Activated CD4-positive, alpha-beta memory T cell treated with anti-CD3 and anti-CD28 coated beads for 36 hours (primary cell): ENCODE results near the gene KRT8. TPM values are rescaled to one million over a fixed set of nuclear protein-coding genes. Genes with fewer than 3 reads are reported as not detected.

Experiments
- CTCF ChIA-PET: fragments of 350-600 bp; sonication (Branson Sonifier 250); formaldehyde crosslinking; loops from one replicate; lab custom pipeline; 2021; ENCODE audit warnings: antibody characterized with exemption, inconsistent platforms; lab: Charles Lee
- POLR2A ChIA-PET: fragments of 350-600 bp; sonication (Branson Sonifier 250); formaldehyde crosslinking; loops from one replicate; lab custom pipeline; 2021; ENCODE audit warnings: antibody characterized with exemption; lab: Charles Lee
- DNase-seq: peaks from one replicate; pipeline ENCODE4 v3.0.0-alpha.2; 2020
- H3K27ac Mint-ChIP-seq: one replicate; pipeline ENCODE4 v1.8.0; 2021; ENCODE audit warnings: mixed read lengths
- H3K27me3 Mint-ChIP-seq: one replicate; pipeline ENCODE4 v1.8.0; 2021; ENCODE audit warnings: mixed read lengths
- H3K36me3 Mint-ChIP-seq: one replicate; pipeline ENCODE4 v1.8.0; 2021; ENCODE audit warnings: mixed read lengths
- H3K4me1 Mint-ChIP-seq: one replicate; pipeline ENCODE4 v1.8.0; 2021; ENCODE audit warnings: low read depth, mixed read lengths
- H3K4me3 Mint-ChIP-seq: one replicate; pipeline ENCODE4 v1.8.0; 2021; ENCODE audit warnings: mild to moderate bottlenecking, mixed read lengths
- H3K9me3 Mint-ChIP-seq: one replicate; pipeline ENCODE4 v1.8.0; 2021; ENCODE audit warnings: mixed read lengths
- intact Hi-C: fragments of 100-400 bp; cut with micrococcal nuclease; formaldehyde crosslinking; loops from one replicate; pipeline ENCODE4 v1.15.1; 2023
- total RNA-seq, 2 experiments: library from RNA; stranded (reverse); gene quantifications; one replicate each; pipeline ENCODE4 v1.2.3, GENCODE V29; 2021

KRT8 gene
- total RNA-seq, 2 experiments from 2014 or later: 0.51 to 0.67 TPM

GRCh38 chr12:52920937-52921336, 16.1 kb upstream of the KRT8 start:
- no peaks in the 10 kb centered on the region for H3K27me3 Mint-ChIP-seq
- H3K36me3 Mint-ChIP-seq: no peaks in the 10 kb centered on the region
- H3K4me1 Mint-ChIP-seq: peaks cover 2% of the 10 kb centered on the region
- CTCF ChIA-PET: interaction anchor here (0.8 to 2.3 kb wide), 3 partner anchors 36 to 60 kb away, joined by 3 to 12 read pairs (median 3); no protein-coding TSS in a partner anchor
- H3K27ac Mint-ChIP-seq: no peak overlapping the region
- POLR2A ChIA-PET: no interaction called here
- no peaks in the 10 kb centered on the region for H3K9me3 Mint-ChIP-seq
- intact Hi-C loops: no loop called here
- no peak overlapping the region for H3K4me3 Mint-ChIP-seq
- DNase-seq: no peak

GRCh38 chr12:52918784-52919183, 13.9 kb upstream of the KRT8 start:
- Mint-ChIP-seq H3K4me1 (no peaks in the 10 kb centered on the region), H3K9me3 (no peaks in the 10 kb centered on the region), H3K4me3 (no peak overlapping the region), H3K27ac (no peak overlapping the region), H3K27me3 (no peaks in the 10 kb centered on the region), H3K36me3 (no peaks in the 10 kb centered on the region)
- no peak for DNase-seq
- ChIA-PET POLR2A (no interaction called here), CTCF (interaction anchor here (1.0 to 1.8 kb wide), 3 partner anchors 10 to 62 kb away, joined by 4 to 6 read pairs (median 5); no protein-coding TSS in a partner anchor)
- intact Hi-C loops: no loop called here

GRCh38 chr12:52918351-52918750, 13.5 kb upstream of the KRT8 start:
- no peak for DNase-seq
- intact Hi-C loops: no loop called here
- Mint-ChIP-seq H3K27ac (no peak overlapping the region), H3K9me3 (no peaks in the 10 kb centered on the region), H3K36me3 (no peaks in the 10 kb centered on the region), H3K4me1 (no peaks in the 10 kb centered on the region), H3K27me3 (no peaks in the 10 kb centered on the region), H3K4me3 (no peak overlapping the region)
- CTCF ChIA-PET: interaction anchor here (1.0 to 1.8 kb wide), 3 partner anchors 9 to 62 kb away, joined by 4 to 6 read pairs (median 5); no protein-coding TSS in a partner anchor
- POLR2A ChIA-PET: no interaction called here

DNA sequence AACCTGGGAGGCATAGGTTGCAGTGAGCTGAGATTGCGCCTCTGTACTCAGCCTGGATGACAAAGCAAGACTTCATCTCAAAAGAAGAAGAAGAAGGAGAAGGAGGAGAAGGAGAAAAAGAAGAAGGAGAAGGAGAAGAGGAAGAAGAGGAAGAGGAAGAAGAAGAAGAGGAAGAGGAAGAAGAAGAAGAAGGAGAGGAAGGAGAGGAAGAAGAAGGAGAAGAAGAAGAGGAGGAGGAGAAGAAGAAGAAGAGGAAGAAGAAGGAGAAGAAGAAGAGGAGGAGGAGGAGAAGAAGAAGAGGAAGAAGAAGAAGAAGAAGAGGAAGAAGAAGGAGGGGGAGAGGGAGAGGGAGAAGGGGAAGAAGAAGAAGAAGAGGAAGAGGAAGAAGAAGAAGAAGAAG, 12.9 kb upstream of the KRT8 start:
- Mint-ChIP-seq H3K4me1 (no peaks in the 10 kb centered on the region), H3K9me3 (no peaks in the 10 kb centered on the region), H3K36me3 (no peaks in the 10 kb centered on the region), H3K27ac (no peak overlapping the region), H3K27me3 (no peaks in the 10 kb centered on the region), H3K4me3 (no peak overlapping the region)
- no peak for DNase-seq
- CTCF ChIA-PET: interaction anchor here (0.7 to 1.5 kb wide), 2 partner anchors 9 to 29 kb away, joined by 3 to 5 read pairs; no protein-coding TSS in a partner anchor
- POLR2A ChIA-PET: no interaction called here
- intact Hi-C loops: no loop called here

GRCh38 chr12:52916216-52916615, 11.3 kb upstream of the KRT8 start:
- Mint-ChIP-seq H3K27ac (no peak overlapping the region), H3K36me3 (no peaks in the 10 kb centered on the region), H3K4me3 (no peak overlapping the region), H3K4me1 (no peaks in the 10 kb centered on the region), H3K9me3 (no peaks in the 10 kb centered on the region), H3K27me3 (no peaks in the 10 kb centered on the region)
- no peak for DNase-seq
- CTCF ChIA-PET: interaction anchor here (1.2 to 1.6 kb wide), 3 partner anchors 11 to 37 kb away, joined by 3 to 9 read pairs (median 4); no protein-coding TSS in a partner anchor
- intact Hi-C loops: no loop called here
- POLR2A ChIA-PET: no interaction called here

DNA sequence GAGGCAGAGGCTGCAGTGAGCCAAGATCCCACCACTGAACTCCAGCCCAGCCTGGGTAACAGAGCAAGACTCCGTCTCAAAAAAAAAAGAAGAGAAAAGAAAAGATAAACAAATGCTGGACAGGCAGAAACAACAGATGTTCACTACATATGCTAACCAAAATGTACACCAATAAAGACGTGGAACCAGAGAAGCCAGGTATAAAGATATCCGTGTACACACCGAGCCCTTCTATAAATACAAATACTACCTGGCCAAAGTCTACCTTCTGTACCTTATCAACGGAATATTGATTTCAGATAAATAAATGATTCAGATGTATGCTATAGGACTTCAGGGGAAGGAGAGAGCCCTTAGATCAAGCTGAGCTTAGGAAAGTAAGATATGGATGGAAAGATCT, 10.8 kb upstream of the KRT8 start:
- Mint-ChIP-seq H3K4me1 (no peaks in the 10 kb centered on the region), H3K27ac (no peak overlapping the region), H3K27me3 (no peaks in the 10 kb centered on the region), H3K9me3 (no peaks in the 10 kb centered on the region), H3K4me3 (no peak overlapping the region), H3K36me3 (no peaks in the 10 kb centered on the region)
- CTCF ChIA-PET: interaction anchor here (1.2 to 1.6 kb wide), 3 partner anchors 10 to 36 kb away, joined by 3 to 9 read pairs (median 4); no protein-coding TSS in a partner anchor
- no peak for DNase-seq
- POLR2A ChIA-PET: no interaction called here
- intact Hi-C loops: no loop called here

DNA sequence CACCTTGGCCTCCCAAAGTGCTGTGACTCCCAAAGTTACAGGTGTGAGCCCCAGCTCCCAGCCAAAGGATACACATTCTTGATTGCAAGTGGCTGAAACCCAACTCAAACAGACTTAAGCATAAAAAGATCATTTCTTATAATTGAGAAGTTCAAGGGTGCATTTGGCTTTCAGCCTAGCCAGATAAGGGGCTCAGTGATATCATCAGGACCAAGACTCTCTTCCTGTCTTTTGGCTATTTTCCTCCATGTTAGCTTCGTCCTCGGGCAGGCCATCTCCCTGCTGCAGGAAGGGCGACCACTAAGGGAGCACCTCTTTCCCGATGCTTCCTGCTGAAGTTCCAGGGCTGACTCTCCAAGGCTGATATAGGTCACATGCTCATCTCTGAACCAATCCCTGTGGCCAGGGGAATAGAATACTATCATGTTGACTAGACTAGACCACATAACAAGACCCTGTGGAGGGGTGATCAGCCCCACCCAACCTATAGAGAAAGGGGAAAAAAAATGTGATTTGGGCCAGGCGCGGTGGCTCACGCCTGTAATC, 9.8 kb upstream of the KRT8 start:
- H3K4me3 Mint-ChIP-seq: no peak overlapping the region
- CTCF ChIA-PET: interaction anchor here (0.6 to 1.0 kb wide), 2 partner anchors 30 to 35 kb away, joined by 3 to 4 read pairs; no protein-coding TSS in a partner anchor
- intact Hi-C loops: no loop called here
- no peaks in the 10 kb centered on the region for H3K9me3 Mint-ChIP-seq
- DNase-seq: no peak
- POLR2A ChIA-PET: no interaction called here
- H3K27me3 Mint-ChIP-seq: no peaks in the 10 kb centered on the region
- no peaks in the 10 kb centered on the region for H3K36me3 Mint-ChIP-seq
- no peak overlapping the region for H3K27ac Mint-ChIP-seq
- H3K4me1 Mint-ChIP-seq: no peaks in the 10 kb centered on the region

DNA sequence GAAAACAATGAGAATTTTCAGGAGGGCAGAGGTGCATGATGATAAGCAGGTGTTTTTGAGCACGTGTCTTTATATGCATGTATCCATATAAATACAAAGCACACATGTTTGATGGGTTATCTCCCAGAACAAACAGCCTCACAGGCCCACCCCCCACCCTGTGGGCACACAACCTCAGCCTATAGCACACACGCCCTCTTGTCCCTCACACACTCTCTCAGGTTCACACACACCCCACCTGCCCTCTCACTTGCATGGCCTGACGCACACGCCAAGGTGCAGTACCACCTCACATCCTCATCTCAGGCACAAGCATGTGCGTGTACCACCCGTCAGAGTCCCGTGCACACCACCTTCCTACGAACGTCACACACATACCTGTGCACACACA, 8.6 kb upstream of the KRT8 start:
- ChIA-PET CTCF (no interaction called here), POLR2A (no interaction called here)
- no peak for DNase-seq

GRCh38 chr12:52912711-52913430, 8.0 kb upstream of the KRT8 start:
- no peak for DNase-seq
- Mint-ChIP-seq H3K4me1 (no peaks in the 10 kb centered on the region), H3K4me3 (no peak overlapping the region), H3K27ac (no peak overlapping the region), H3K27me3 (no peaks in the 10 kb centered on the region), H3K9me3 (no peaks in the 10 kb centered on the region), H3K36me3 (no peaks in the 10 kb centered on the region)
- CTCF ChIA-PET: no interaction called here
- intact Hi-C loops: no loop called here
- POLR2A ChIA-PET: no interaction called here

More for the DNA sequence above, 8.6 kb upstream of the KRT8 start:
- H3K27ac Mint-ChIP-seq: no peak overlapping the region
- no peaks in the 10 kb centered on the region for H3K36me3 Mint-ChIP-seq
- intact Hi-C loops: no loop called here
- H3K4me3 Mint-ChIP-seq: no peak overlapping the region
- no peaks in the 10 kb centered on the region for H3K27me3 Mint-ChIP-seq
- H3K4me1 Mint-ChIP-seq: no peaks in the 10 kb centered on the region
- no peaks in the 10 kb centered on the region for H3K9me3 Mint-ChIP-seq

- H3K27me3 Mint-ChIP-seq: no peaks in the 10 kb centered on the region
- no peak for DNase-seq
- no peak overlapping the region for H3K27ac Mint-ChIP-seq
- no peaks in the 10 kb centered on the region for H3K36me3 Mint-ChIP-seq
- no peaks in the 10 kb centered on the region for H3K9me3 Mint-ChIP-seq
- intact Hi-C loops: no loop called here
- CTCF ChIA-PET: interaction anchor here (0.7 to 1.6 kb wide), 2 partner anchors 9 to 25 kb away, joined by 3 to 14 read pairs; no protein-coding TSS in a partner anchor
- no peak overlapping the region for H3K4me3 Mint-ChIP-seq
- POLR2A ChIA-PET: no interaction called here
- H3K4me1 Mint-ChIP-seq: no peaks in the 10 kb centered on the region
Observed at GRCh38 chr12:52910248-52910883, 5.5 kb upstream of the KRT8 start.

- DNase-seq: no peak
- H3K4me3 Mint-ChIP-seq: no peak overlapping the region
- no peak overlapping the region for H3K27ac Mint-ChIP-seq
- CTCF ChIA-PET: interaction anchor here (0.7 to 1.6 kb wide), 5 partner anchors 8 to 30 kb away, joined by 3 to 14 read pairs (median 5); no protein-coding TSS in a partner anchor
- H3K36me3 Mint-ChIP-seq: no peaks in the 10 kb centered on the region
- intact Hi-C loops: no loop called here
- no peaks in the 10 kb centered on the region for H3K4me1 Mint-ChIP-seq
- POLR2A ChIA-PET: no interaction called here
- H3K27me3 Mint-ChIP-seq: no peaks in the 10 kb centered on the region
- H3K9me3 Mint-ChIP-seq: no peaks in the 10 kb centered on the region
Observed at GRCh38 chr12:52909796-52910195, 4.9 kb upstream of the KRT8 start.

- no peak for DNase-seq
- CTCF ChIA-PET: interaction anchor here (0.7 to 1.6 kb wide), 6 partner anchors 8 to 71 kb away, joined by 3 to 14 read pairs (median 6); no protein-coding TSS in a partner anchor
- no peak overlapping the region for H3K27ac Mint-ChIP-seq
- H3K36me3 Mint-ChIP-seq: no peaks in the 10 kb centered on the region
- H3K4me3 Mint-ChIP-seq: no peak overlapping the region
- H3K4me1 Mint-ChIP-seq: no peaks in the 10 kb centered on the region
- no peaks in the 10 kb centered on the region for H3K9me3 Mint-ChIP-seq
- no peaks in the 10 kb centered on the region for H3K27me3 Mint-ChIP-seq
- POLR2A ChIA-PET: no interaction called here
- intact Hi-C loops: no loop called here
Observed at GRCh38 chr12:52909331-52909730, 4.5 kb upstream of the KRT8 start.
